ENCODE data around the gene LAMA5.

- TF ChIP-seq CTCF (IDR thresholded peaks at IDR 0.05; ENCODE audit: low read depth, low read length) (no peak), EZH2phosphoT487 (IDR thresholded peaks at IDR 0.05; ENCODE audit: low read depth) (no peak)
These were observed 55.1 kb downstream of the LAMA5 start for GRCh38 chr20:62311832-62312661.

Measured in OCI-LY3 (cell line).